ACHN (cell line): ENCODE measurements around the gene HOXB3.

ENCODE experiments used
- DNase-seq: peaks from one replicate; pipeline ENCODE4 v3.0.0-alpha.2; 2015
- in situ Hi-C: cut with HindIII; loops from 2 replicates; pipeline ENCODE4 v1.10.0; 2017; ENCODE audit warnings: low sequenced_read_pairs, low pct_ligation_motif_present, low pct_unique_long_range_greater_than_20kb

HOXB3 gene

DNA sequence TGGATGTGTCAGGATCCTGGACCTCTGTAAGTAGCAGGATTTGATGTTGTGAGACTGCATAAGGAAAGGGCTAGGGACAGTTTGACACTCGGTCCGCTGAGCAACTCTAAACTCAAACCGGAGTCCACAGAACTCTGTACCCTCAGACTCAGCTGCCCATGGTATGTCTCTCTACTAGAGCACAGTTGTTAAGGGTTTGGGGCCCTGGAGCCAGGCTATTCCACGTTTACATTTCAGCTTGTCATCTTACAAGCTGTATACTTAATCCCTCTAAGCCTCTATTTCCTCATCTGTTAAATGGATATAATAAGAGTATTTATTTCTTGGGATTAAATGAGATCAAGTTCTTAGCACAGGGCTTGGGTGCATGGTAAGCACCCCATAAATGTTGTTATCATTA lies 87.1 kb downstream of the HOXB3 start:
- no peak for DNase-seq
- in situ Hi-C loops = no loop called here

GRCh38 chr17:48502312-48502711 lies 87.7 kb downstream of the HOXB3 start:
- in situ Hi-C loops = no loop called here
- DNase-seq = no peak

GRCh38 chr17:48500435-48501426 lies 89.3 kb downstream of the HOXB3 start:
- no peak for DNase-seq
- in situ Hi-C loops = no loop called here

DNA sequence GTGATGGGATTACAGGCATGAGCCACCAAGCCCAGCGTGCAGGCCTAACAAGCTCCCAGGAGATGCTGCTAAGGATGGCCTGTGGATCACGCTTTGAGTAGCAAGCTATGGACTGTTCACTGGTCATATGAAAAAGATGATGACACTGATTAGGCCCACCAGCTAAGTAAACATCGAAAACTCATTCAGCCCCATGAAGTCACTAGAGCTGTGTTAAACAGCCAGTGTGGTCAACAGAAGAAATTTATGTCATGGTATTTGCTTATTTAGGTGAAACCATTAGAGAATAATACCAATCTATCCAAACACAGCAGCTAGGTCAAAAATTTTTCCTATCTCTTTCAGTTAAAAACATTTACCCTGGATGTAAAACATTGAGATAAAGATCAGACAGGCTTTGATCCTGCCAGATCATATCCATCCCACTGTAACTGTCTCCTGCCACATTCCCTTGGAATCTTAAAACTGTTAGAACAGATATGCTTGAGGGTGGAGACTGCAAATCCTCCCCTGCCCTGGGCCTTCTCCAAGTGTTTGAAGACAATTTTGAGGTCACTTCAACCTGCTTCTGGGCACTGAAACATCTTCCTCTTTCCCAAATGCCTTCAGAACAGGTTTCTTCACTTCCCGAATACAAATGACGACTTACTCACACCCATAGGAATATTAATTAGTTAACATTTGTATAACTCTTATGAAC lies 90.2 kb downstream of the HOXB3 start:
- in situ Hi-C loops = no loop called here
- DNase-seq = no peak

- no peak for DNase-seq
- in situ Hi-C loops = no loop called here
Observed at GRCh38 chr17:48499248-48499647, 90.8 kb downstream of the HOXB3 start.
